GM19438 (cell line): ENCODE data around the gene ZFAND2A.
A peak's percentile ranks its signal among the peaks of the same experiment; 100 is the strongest.
"Not testable (repeated sequence)": the region's sequence is repeated elsewhere in the genome, so short reads cannot be mapped to it uniquely, and the experiment has no call there.

Source experiments
- ATAC-seq: cut with Tn5 transposase; IDR thresholded peaks from one replicate; pipeline ENCODE4 v1.9.1; 2021; ENCODE audit warnings: low read depth; ENCODE audit not compliant: unreplicated experiment

Gene ZFAND2A

GRCh38 chr7:1154172-1154739, 5.7 kb downstream of the ZFAND2A start:
- ATAC-seq, result no peak

GRCh38 chr7:1152492-1152891, 7.5 kb downstream of the ZFAND2A start:
- ATAC-seq, result no peak

- no peak for ATAC-seq
Measured at GRCh38 chr7:1151653-1152425, 8.2 kb downstream of the ZFAND2A start.

- no peak for ATAC-seq
Measured at GRCh38 chr7:1151156-1151555, 8.8 kb downstream of the ZFAND2A start.

- ATAC-seq, result no peak
Measured at GRCh38 chr7:1150400-1151002, 9.5 kb downstream of the ZFAND2A start.

- no peak for ATAC-seq
Measured at GRCh38 chr7:1149351-1149794, 10.6 kb downstream of the ZFAND2A start.

GRCh38 chr7:1147873-1148272, 12.1 kb downstream of the ZFAND2A start:
- not testable (repeated sequence) for ATAC-seq

- ATAC-seq, result peak; percentile 51
Measured at GRCh38 chr7:1144269-1144771, 15.7 kb downstream of the ZFAND2A start.

- not testable (repeated sequence) for ATAC-seq
Measured at GRCh38 chr7:1143031-1143430, 17.0 kb downstream of the ZFAND2A start.

GRCh38 chr7:1142051-1142635, 17.9 kb downstream of the ZFAND2A start:
- no peak for ATAC-seq

- no peak for ATAC-seq
Measured at GRCh38 chr7:1141651-1142050, 18.3 kb downstream of the ZFAND2A start.

GRCh38 chr7:1140476-1141104, 19.4 kb downstream of the ZFAND2A start:
- ATAC-seq, result no peak

GRCh38 chr7:1137517-1138167, 22.4 kb downstream of the ZFAND2A start:
- peak; percentile 50 for ATAC-seq

GRCh38 chr7:1136841-1137516, 23.0 kb downstream of the ZFAND2A start:
- ATAC-seq, result no peak

- ATAC-seq, result no peak
Measured at GRCh38 chr7:1134951-1135350, 25.0 kb downstream of the ZFAND2A start.

GRCh38 chr7:1131471-1132265, 28.3 kb downstream of the ZFAND2A start:
- ATAC-seq, result no peak

GRCh38 chr7:1130021-1130990, 29.7 kb downstream of the ZFAND2A start:
- no peak for ATAC-seq

GRCh38 chr7:1129431-1129830, 30.6 kb downstream of the ZFAND2A start:
- ATAC-seq, result no peak
